GM21526 (cell line): ENCODE measurements around the gene POLR1D.

Experiments
- ATAC-seq: cut with Tn5 transposase; IDR thresholded peaks from one replicate; pipeline ENCODE4 v1.9.1; 2021; ENCODE audit warnings: moderate library complexity; ENCODE audit not compliant: unreplicated experiment, low FRiP score

POLR1D gene

GRCh38 chr13:27636589-27637288 is 15.0 kb downstream of the POLR1D start:
- ATAC-seq = no peak

- no peak for ATAC-seq
Observed at GRCh38 chr13:27637289-27637626, 15.6 kb downstream of the POLR1D start.

- ATAC-seq = no peak
Observed at GRCh38 chr13:27638001-27638400, 16.3 kb downstream of the POLR1D start.

GRCh38 chr13:27638521-27638920 is 16.8 kb downstream of the POLR1D start:
- ATAC-seq = no peak

GRCh38 chr13:27639186-27639585 is 17.5 kb downstream of the POLR1D start:
- no peak for ATAC-seq

GRCh38 chr13:27641711-27642502 is 20.2 kb downstream of the POLR1D start:
- ATAC-seq = no peak

- ATAC-seq = no peak
Observed at GRCh38 chr13:27643334-27644132, 21.8 kb downstream of the POLR1D start.

GRCh38 chr13:27644302-27644701 is 22.6 kb downstream of the POLR1D start:
- ATAC-seq = no peak

- ATAC-seq = no peak
Observed at GRCh38 chr13:27650312-27650711, 28.6 kb downstream of the POLR1D start.

- ATAC-seq = no peak
Observed at GRCh38 chr13:27654059-27654458, 32.4 kb downstream of the POLR1D start.

GRCh38 chr13:27654816-27655215 is 33.1 kb downstream of the POLR1D start:
- no peak for ATAC-seq

- no peak for ATAC-seq
Observed at GRCh38 chr13:27657724-27658123, 36.0 kb downstream of the POLR1D start.

GRCh38 chr13:27658546-27658945 is 36.9 kb downstream of the POLR1D start:
- no peak for ATAC-seq

GRCh38 chr13:27659145-27659865 is 37.6 kb downstream of the POLR1D start:
- no peak for ATAC-seq

GRCh38 chr13:27660511-27660910 is 38.8 kb downstream of the POLR1D start:
- ATAC-seq = no peak

- ATAC-seq = no peak
Observed at GRCh38 chr13:27661017-27661416, 39.3 kb downstream of the POLR1D start.

GRCh38 chr13:27662738-27663470 is 41.2 kb downstream of the POLR1D start:
- no peak for ATAC-seq

- ATAC-seq = no peak
Observed at GRCh38 chr13:27663947-27664346, 42.3 kb downstream of the POLR1D start.

- no peak for ATAC-seq
Observed at GRCh38 chr13:27665333-27665732, 43.6 kb downstream of the POLR1D start.

- ATAC-seq = no peak
Observed at GRCh38 chr13:27665761-27666160, 44.1 kb downstream of the POLR1D start.
